Natural killer cell (primary cell): ENCODE measurements around the gene FXN. TPM values are rescaled to one million over a fixed set of nuclear protein-coding genes. Genes with fewer than 3 reads are reported as not detected.
A peak's percentile ranks its signal among the peaks of the same experiment; 100 is the strongest.

Experiments used
- ATAC-seq, 3 donors: fragments of 150-1000 bp in 2 of 3; fragments of 200-7000 bp in 1 of 3; cut with Tn5 transposase; 1 replicate in 1 of 3; 2 replicates in 2 of 3; pipeline ENCODE4 v1.10.0; 2021; ENCODE audit warnings: mild to moderate bottlenecking in 2 of 3, moderate library complexity in 2 of 3
- DNase-seq, 2 donors: peaks; one replicate each; pipeline versions ENCODE4 v3.0.0 to v3.0.0-alpha.2; 2013 to 2021; ENCODE audit warnings: mixed read lengths in 1 of 2
- H3K27ac ChIP-seq: one replicate; pipeline ENCODE4 v1.5.1; 2013; ENCODE audit warnings: mild to moderate bottlenecking, low read length
- H3K27me3 ChIP-seq: one replicate; pipeline ENCODE4 v1.6.1; 2013; ENCODE audit warnings: low read length; ENCODE audit not compliant: control insufficient read depth, insufficient read depth
- H3K36me3 ChIP-seq: one replicate; pipeline ENCODE4 v1.6.1; 2013; ENCODE audit warnings: low read length; ENCODE audit not compliant: control insufficient read depth, insufficient read depth
- H3K4me1 ChIP-seq: one replicate; pipeline ENCODE4 v1.6.1; 2013; ENCODE audit warnings: low read length; ENCODE audit not compliant: control insufficient read depth, insufficient read depth
- H3K4me3 ChIP-seq: one replicate; pipeline ENCODE4 v1.5.1; 2013; ENCODE audit warnings: low read length
- H3K9me3 ChIP-seq: one replicate; pipeline ENCODE4 v1.6.1; 2013; ENCODE audit warnings: low read length; ENCODE audit not compliant: control insufficient read depth, insufficient read depth
- H3K27ac Mint-ChIP-seq, 2 donors: one replicate each; pipeline ENCODE4 v1.8.0; 2022; ENCODE audit warnings: mild to moderate bottlenecking in 2 of 2, mixed read lengths in 2 of 2, moderate library complexity in 1 of 2
- H3K27me3 Mint-ChIP-seq, 2 donors: one replicate each; pipeline ENCODE4 v1.8.0; 2022; ENCODE audit warnings: low read depth in 2 of 2, mixed read lengths in 2 of 2
- H3K36me3 Mint-ChIP-seq: one replicate; pipeline ENCODE4 v1.8.0; 2022; ENCODE audit warnings: mixed read lengths
- H3K4me1 Mint-ChIP-seq, 2 donors: one replicate each; pipeline ENCODE4 v1.8.0; 2022; ENCODE audit warnings: mixed read lengths in 2 of 2
- H3K4me3 Mint-ChIP-seq: one replicate; pipeline ENCODE4 v1.8.0; 2022; ENCODE audit warnings: mild to moderate bottlenecking, moderate library complexity, mixed read lengths
- H3K9me3 Mint-ChIP-seq, 2 donors: one replicate each; pipeline ENCODE4 v1.8.0; 2022; ENCODE audit warnings: mixed read lengths in 2 of 2
- CTCF ChIP-seq: fragments of 200-600 bp; IDR thresholded peaks from one replicate; pipeline ENCODE4 v1.8.0; 2022; ENCODE audit warnings: antibody characterized with exemption
- WGBS: methylation state at CpG from one replicate; pipeline ENCODE4 v1.1.7; 2013; ENCODE audit warnings: missing lambda C conversion rate; ENCODE audit not compliant: insufficient coverage; 5-methylcytosine and 5-hydroxymethylcytosine counted together
- intact Hi-C: fragments of 100-400 bp; cut with micrococcal nuclease; formaldehyde crosslinking; loops from one replicate; pipeline ENCODE4 v1.14.2; 2022
- total RNA-seq, 4 donors: library from RNA; stranded (reverse); fragments of 120-200 nt in 1 of 4; gene quantifications; one replicate each; pipeline versions ENCODE4 v1.2.3 to v1.2.4, GENCODE V29; 2013 to 2022

FXN gene
- total RNA-seq, 3 donors from 2014 or later (not counting 1 experiment from before 2014, with no cell fraction given): 11.5 to 19.4 (median 18.9) TPM

DNA sequence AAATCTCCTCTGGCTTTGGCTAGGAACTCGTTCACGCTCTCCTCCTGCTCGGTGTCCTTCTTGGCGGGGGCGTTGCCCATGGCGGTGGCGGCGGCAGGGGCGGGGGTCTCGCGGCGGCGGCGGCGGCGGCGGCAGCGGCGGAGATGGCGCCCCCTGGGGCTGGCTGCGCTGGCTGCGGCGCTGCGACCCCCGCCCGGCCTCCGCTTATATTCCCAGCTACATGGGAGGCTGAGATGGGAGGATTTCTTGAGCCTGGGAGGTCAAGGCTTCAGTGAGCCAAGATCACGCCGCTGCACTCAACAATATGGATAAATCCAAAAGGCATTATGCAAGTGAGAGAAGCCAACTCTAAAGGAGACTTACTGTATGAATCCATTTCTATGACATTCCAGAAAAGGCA lies 21.5 kb upstream of the FXN start, which contains the start of gene PRKACG:
Gene PRKACG, minus strand, starts transcription at position 101 of the 400 bp plus-strand sequence. Its CDS starts 21 bp downstream, at position 80.
- Histone ChIP-seq H3K9me3 (no peaks in the 10 kb centered on the region), H3K27me3 (no peaks in the 10 kb centered on the region), H3K27ac (no peak within 1 kb of the TSS), H3K4me3 (no peak within 1 kb of the TSS), H3K36me3 (no peaks in the 10 kb centered on the region), H3K4me1 (peaks cover 12% of the 10 kb centered on the region)
- Mint-ChIP-seq H3K4me1 (peaks cover 6 to 17% of the 10 kb centered on the region in 2 donors), H3K4me3 (no peak within 1 kb of the TSS), H3K36me3 (no peaks in the 10 kb centered on the region), H3K9me3 (no peaks in the 10 kb centered on the region), H3K27me3 (peaks cover 0 to 23% of the 10 kb centered on the region in 2 donors), H3K27ac (no peak within 1 kb of the TSS)
- intact Hi-C loops: no loop called here
- TF ChIP-seq CTCF: no peak
- DNase-seq (no peak), ATAC-seq (no peak)
- WGBS: 98% methylated on average over 29 of the region's 29 CpGs

- H3K4me3 ChIP-seq: no peak overlapping the region
- WGBS: 94% methylated on average over 5 of the region's 5 CpGs
Measured at GRCh38 chr9:69016191-69017096, 19.1 kb upstream of the FXN start.

DNA sequence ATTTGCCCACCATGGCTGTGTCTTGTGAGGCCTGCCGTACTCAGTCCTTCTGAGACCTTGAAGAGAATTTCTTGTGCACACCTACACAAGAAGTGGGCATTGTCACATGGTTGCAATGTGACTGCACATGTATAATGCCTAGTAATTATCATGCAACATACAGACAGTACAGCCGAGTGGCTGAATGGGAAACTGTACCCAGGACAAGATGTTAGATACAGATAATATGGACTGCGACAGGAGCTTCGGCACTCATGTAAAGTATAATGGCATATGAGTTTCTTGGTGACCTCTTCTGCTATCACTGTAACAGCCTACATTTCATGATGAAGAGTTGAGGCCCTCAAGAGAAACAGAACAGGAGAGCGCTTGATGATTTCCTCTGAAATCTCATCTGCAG lies 16.8 kb upstream of the FXN start:
- H3K27ac ChIP-seq: no peak overlapping the region
- H3K27me3 ChIP-seq: no peaks in the 10 kb centered on the region
- no peak for ATAC-seq
- DNase-seq: no peak
- no peaks in the 10 kb centered on the region for H3K36me3 ChIP-seq
- Mint-ChIP-seq H3K4me3 (peak overlapping the region; percentile 59), H3K36me3 (no peaks in the 10 kb centered on the region), H3K27me3 (peaks cover 0 to 6% of the 10 kb centered on the region in 2 donors), H3K27ac (peak overlapping the region; percentile 54 to 78), H3K4me1 (peaks cover 35 to 39% of the 10 kb centered on the region in 2 donors), H3K9me3 (no peaks in the 10 kb centered on the region)
- no peak overlapping the region for H3K4me3 ChIP-seq
- no peaks in the 10 kb centered on the region for H3K9me3 ChIP-seq
- TF ChIP-seq CTCF: no peak
- H3K4me1 ChIP-seq: peaks cover 17% of the 10 kb centered on the region
- 77% methylated on average over 5 of the region's 5 CpGs for WGBS
- intact Hi-C loops: no loop called here

More at GRCh38 chr9:69016191-69017096, 19.1 kb upstream of the FXN start:
- Histone ChIP-seq H3K36me3 (no peaks in the 10 kb centered on the region), H3K27me3 (no peaks in the 10 kb centered on the region), H3K27ac (no peak overlapping the region), H3K9me3 (no peaks in the 10 kb centered on the region), H3K4me1 (peaks cover 28% of the 10 kb centered on the region)
- no peaks in the 10 kb centered on the region for H3K36me3 Mint-ChIP-seq
- ATAC-seq (no peak), DNase-seq (no peak)
- H3K4me1 Mint-ChIP-seq: peaks cover 26 to 41% of the 10 kb centered on the region in 2 donors
- TF ChIP-seq CTCF: no peak
- no peaks in the 10 kb centered on the region for H3K9me3 Mint-ChIP-seq
- no peak overlapping the region for H3K4me3 Mint-ChIP-seq
- H3K27me3 Mint-ChIP-seq: peaks cover 0 to 20% of the 10 kb centered on the region in 2 donors
- intact Hi-C loops: no loop called here
- H3K27ac Mint-ChIP-seq: no peak overlapping the region
